GM12878 (cell line): ENCODE measurements around the gene KCTD16.

Experiments used
- NRF1 ChIP-seq: conservative IDR thresholded peaks from 2 replicates; pipeline ENCODE4 v1.6.1; 2011; ENCODE audit warnings: mild to moderate bottlenecking, low read depth, low read length, improper control_type of control experiment
- POLR2A ChIP-seq: IDR thresholded peaks from 2 replicates; pipeline ENCODE4 v1.6.1; 2011; ENCODE audit warnings: low read depth, mild to moderate bottlenecking, low read length
- TAF1 ChIP-seq: IDR thresholded peaks from 2 replicates; pipeline ENCODE4 v1.6.1; 2011; ENCODE audit warnings: mild to moderate bottlenecking, low read depth, low read length, borderline replicate concordance
- TF ChIP-seq, protein P1 (sequence below): fragments of 450-650 bp; formaldehyde crosslinking; IDR thresholded peaks from 2 replicates; pipeline ENCODE4 v1.5.0; 2022; ENCODE audit warnings: mild to moderate bottlenecking, missing genetic modification characterization
- TF ChIP-seq, protein P2 (sequence below): IDR thresholded peaks from 2 replicates; pipeline ENCODE4 v1.6.1; 2011; ENCODE audit warnings: low read depth, mild to moderate bottlenecking, low read length, moderate library complexity, borderline replicate concordance; ENCODE audit errors: extremely low read depth

DNA sequence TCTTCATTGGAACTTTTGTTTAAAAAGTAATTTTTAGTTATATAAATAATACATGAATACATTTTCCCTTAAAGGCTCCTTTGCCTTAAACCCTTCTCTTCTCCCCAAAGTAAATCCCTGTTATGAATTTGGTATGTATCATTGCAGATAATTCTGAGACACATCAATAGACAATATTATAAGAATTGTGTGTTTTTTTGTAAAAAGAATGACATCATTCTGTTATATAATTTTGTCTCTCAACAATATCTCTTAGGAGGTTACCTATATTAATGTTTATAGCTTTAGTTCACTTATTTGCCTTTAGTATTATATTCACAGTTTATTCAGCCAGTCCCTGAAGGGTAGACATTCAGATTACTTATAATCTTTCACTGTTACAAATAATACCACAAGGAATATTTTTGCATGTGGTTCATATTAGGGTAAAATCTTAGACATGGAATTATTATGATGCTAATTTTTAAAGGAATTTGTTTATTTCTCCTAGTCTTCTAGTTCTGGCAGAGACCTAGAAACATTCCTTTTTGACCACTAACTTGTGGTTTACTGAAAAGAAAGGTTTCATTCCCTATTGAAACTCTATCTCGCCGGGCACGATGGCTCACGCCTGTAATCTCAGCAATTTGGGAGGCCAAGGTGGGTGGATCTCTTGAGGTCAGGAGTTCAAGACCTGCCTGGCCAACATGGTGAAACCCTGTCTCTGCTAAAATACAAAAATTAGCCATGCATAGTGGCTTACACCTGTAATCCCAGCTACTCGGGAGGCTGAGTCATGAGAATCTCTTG lies 105.6 kb downstream of the KCTD16 start:
- TF ChIP-seq NRF1 (no peak), POLR2A (no peak), TAF1 (no peak)
- TF ChIP-seq, protein P1, sequence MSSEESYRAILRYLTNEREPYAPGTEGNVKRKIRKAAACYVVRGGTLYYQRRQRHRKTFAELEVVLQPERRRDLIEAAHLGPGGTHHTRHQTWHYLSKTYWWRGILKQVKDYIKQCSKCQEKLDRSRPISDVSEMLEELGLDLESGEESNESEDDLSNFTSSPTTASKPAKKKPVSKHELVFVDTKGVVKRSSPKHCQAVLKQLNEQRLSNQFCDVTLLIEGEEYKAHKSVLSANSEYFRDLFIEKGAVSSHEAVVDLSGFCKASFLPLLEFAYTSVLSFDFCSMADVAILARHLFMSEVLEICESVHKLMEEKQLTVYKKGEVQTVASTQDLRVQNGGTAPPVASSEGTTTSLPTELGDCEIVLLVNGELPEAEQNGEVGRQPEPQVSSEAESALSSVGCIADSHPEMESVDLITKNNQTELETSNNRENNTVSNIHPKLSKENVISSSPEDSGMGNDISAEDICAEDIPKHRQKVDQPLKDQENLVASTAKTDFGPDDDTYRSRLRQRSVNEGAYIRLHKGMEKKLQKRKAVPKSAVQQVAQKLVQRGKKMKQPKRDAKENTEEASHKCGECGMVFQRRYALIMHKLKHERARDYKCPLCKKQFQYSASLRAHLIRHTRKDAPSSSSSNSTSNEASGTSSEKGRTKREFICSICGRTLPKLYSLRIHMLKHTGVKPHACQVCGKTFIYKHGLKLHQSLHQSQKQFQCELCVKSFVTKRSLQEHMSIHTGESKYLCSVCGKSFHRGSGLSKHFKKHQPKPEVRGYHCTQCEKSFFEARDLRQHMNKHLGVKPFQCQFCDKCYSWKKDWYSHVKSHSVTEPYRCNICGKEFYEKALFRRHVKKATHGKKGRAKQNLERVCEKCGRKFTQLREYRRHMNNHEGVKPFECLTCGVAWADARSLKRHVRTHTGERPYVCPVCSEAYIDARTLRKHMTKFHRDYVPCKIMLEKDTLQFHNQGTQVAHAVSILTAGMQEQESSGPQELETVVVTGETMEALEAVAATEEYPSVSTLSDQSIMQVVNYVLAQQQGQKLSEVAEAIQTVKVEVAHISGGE (CRISPR knock-in tag): no peak
- TF ChIP-seq, protein P2, sequence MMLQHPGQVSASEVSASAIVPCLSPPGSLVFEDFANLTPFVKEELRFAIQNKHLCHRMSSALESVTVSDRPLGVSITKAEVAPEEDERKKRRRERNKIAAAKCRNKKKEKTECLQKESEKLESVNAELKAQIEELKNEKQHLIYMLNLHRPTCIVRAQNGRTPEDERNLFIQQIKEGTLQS: no peak
